K562 (cell line): Measurements from ENCODE around the gene ABHD16A. TPM values are rescaled to one million over a fixed set of nuclear protein-coding genes. Genes with fewer than 3 reads are reported as not detected.
A peak's percentile ranks its signal among the peaks of the same experiment; 100 is the strongest.

Source experiments
- ARHGAP35 ChIP-seq: fragments of 450-650 bp; IDR thresholded peaks from 2 replicates; pipeline ENCODE4 v1.6.1; 2018; ENCODE audit not compliant: partially characterized antibody
- DEAF1 ChIP-seq: fragments of 450-650 bp; formaldehyde crosslinking; IDR thresholded peaks from 2 replicates; pipeline ENCODE4 v1.4.0; 2020; ENCODE audit warnings: mild to moderate bottlenecking, moderate library complexity
- EGR1 ChIP-seq: fragments of 450-650 bp; conservative IDR thresholded peaks from 2 replicates; pipeline ENCODE4 v1.6.1; 2017; ENCODE audit warnings: mild to moderate bottlenecking
- ETS1 ChIP-seq: conservative IDR thresholded peaks from 2 replicates; pipeline ENCODE4 v1.6.1; 2011; ENCODE audit warnings: low read depth, mild to moderate bottlenecking, low read length; ENCODE audit not compliant: control insufficient read depth
- JUNB ChIP-seq: fragments of 450-650 bp; formaldehyde crosslinking; conservative IDR thresholded peaks from 2 replicates; pipeline ENCODE4 v1.4.0; 2020; ENCODE audit warnings: mild to moderate bottlenecking
- MYC ChIP-seq, 2 experiments: fragments of 250-450 bp in 1 of 2; sonication (Bioruptor Pico) in 1 of 2; IDR thresholded peaks; 2 replicates each; pipeline versions ENCODE4 v1.5.1 to v1.6.1; 2012 to 2021; ENCODE audit warnings: low read depth in 2 of 2, borderline replicate concordance in 1 of 2, improper control_type of control experiment in 1 of 2, low read length in 1 of 2, mild to moderate bottlenecking in 1 of 2, moderate library complexity in 1 of 2
- PKNOX1 ChIP-seq: fragments of 450-650 bp; IDR thresholded peaks from 2 replicates; pipeline ENCODE4 v1.6.1; 2016
- SP1 ChIP-seq: sonication (generic); formaldehyde crosslinking; IDR thresholded peaks from 2 replicates; pipeline ENCODE4 v1.8.1; 2022; ENCODE audit warnings: mild to moderate bottlenecking, missing genetic modification reagents
- ZHX1 ChIP-seq: fragments of 150-350 bp; conservative IDR thresholded peaks from 2 replicates; pipeline ENCODE4 v1.6.1; 2014; ENCODE audit warnings: low read length
- ZKSCAN1 ChIP-seq: fragments of 150-350 bp; IDR thresholded peaks from 2 replicates; pipeline ENCODE4 v1.6.1; 2016; ENCODE audit warnings: low read depth, low read length
- ZNF324 ChIP-seq: fragments of 250-450 bp; sonication (Bioruptor Pico); IDR thresholded peaks from 2 replicates; pipeline ENCODE4 v1.4.0; 2020; ENCODE audit warnings: mild to moderate bottlenecking
- polyA plus RNA-seq, 8 experiments: library from polyadenylated mRNA; depleted of rRNA in 4 of 8; stranded (reverse) in 5 of 8; unstranded in 3 of 8; fragments of >200 nt; fragmentation: Nextera tagmentation in 2 of 8; fragmentation: Illumina TruSeq in 1 of 8; extraction: Ambion mirVana in 2 of 8; extraction: Trizol in 1 of 8; gene quantifications; 2 replicates each; pipeline versions ENCODE4 v1.2.1 to v1.2.3, GENCODE V29; 2011 to 2014; ENCODE audit warnings: inconsistent platforms in 1 of 8, missing spikeins in 1 of 8
- total RNA-seq, 7 experiments: library from RNA; depleted of rRNA in 6 of 7; stranded (reverse); fragments of >200 nt in 6 of 7; fragmentation: Illumina TruSeq in 2 of 7; extraction: Trizol in 2 of 7; gene quantifications; 2 replicates each; pipeline versions ENCODE4 v1.2.1 to v1.2.3, GENCODE V29; 2011 to 2021; ENCODE audit warnings: low replicate concordance in 1 of 7

ABHD16A gene
- total and polyA plus RNA-seq, 9 of the 15 experiments (the other 6 are each of a cell fraction or from before 2014, with no cell fraction given), result 25.8 to 120 (median 81.6) TPM

GRCh38 chr6:31729979-31730630, 27.0 kb upstream of the ABHD16A start (continued):
- TF ChIP-seq ZKSCAN1, result peak; percentile 46; the same call in 1 of the 2 replicates
- TF ChIP-seq PKNOX1, result no peak
- TF ChIP-seq DEAF1, result peak; percentile 96
- peak; percentile 70; the same call in 1 of the 2 replicates for TF ChIP-seq ZHX1
- peak; percentile 80 for TF ChIP-seq JUNB (CRISPR knock-in tag)
- peak; percentile 62 for TF ChIP-seq MYC (IDR thresholded peaks at IDR 0.05; ENCODE audit: low read depth, low read length)
- TF ChIP-seq MYC (CRISPR knock-in tag; IDR thresholded peaks at IDR 0.05; ENCODE audit: borderline replicate concordance, low read depth), result peak; percentile 100
- peak; percentile 88 for TF ChIP-seq ZNF324 (CRISPR knock-in tag)
- peak; percentile 88 for TF ChIP-seq SP1
- TF ChIP-seq EGR1, result no peak
- TF ChIP-seq ETS1, result peak; percentile 71; the same call in 1 of the 2 replicates
- peak; percentile 82 for TF ChIP-seq ARHGAP35
- TF ChIP-seq, all 486 proteins: peak for 201
